ENCODE measurements around the gene KDELR1. TPM values are rescaled to one million over a fixed set of nuclear protein-coding genes. Genes with fewer than 3 reads are reported as not detected.
A peak's percentile ranks its signal among the peaks of the same experiment; 100 is the strongest.

Gene KDELR1
- total RNA-seq, 2 experiments from 2014 or later = 64.8 to 72.2 TPM

GRCh38 chr19:48341515-48342413 is 49.6 kb downstream of the KDELR1 start:
- no peak overlapping the region for H3K4me3 Mint-ChIP-seq

GRCh38 chr19:48340995-48341394 is 50.4 kb downstream of the KDELR1 start:
- Mint-ChIP-seq H3K4me3 (no peak overlapping the region), H3K9me3 (ENCODE audit: low read depth) (no peaks in the 10 kb centered on the region), H3K27me3 (no peaks in the 10 kb centered on the region), H3K27ac (no peak overlapping the region), H3K4me1 (no peaks in the 10 kb centered on the region), H3K36me3 (no peaks in the 10 kb centered on the region)
- CTCF ChIA-PET = interaction anchor here (0.6 to 2.0 kb wide), 6 partner anchors 11 to 248 kb away, joined by 3 to 8 read pairs (median 3); partner anchors contain the start of genes SYNGR4 and TMEM143
- ATAC-seq = no peak
- DNase-seq = no peak

More at GRCh38 chr19:48341515-48342413, 49.6 kb downstream of the KDELR1 start:
- CTCF ChIA-PET = interaction anchor here (0.7 to 2.0 kb wide), 5 partner anchors 10 to 247 kb away, joined by 3 to 8 read pairs (median 3); no protein-coding TSS in a partner anchor
- DNase-seq (no peak), ATAC-seq (no peak)
- Mint-ChIP-seq H3K4me1 (no peaks in the 10 kb centered on the region), H3K36me3 (no peaks in the 10 kb centered on the region), H3K27me3 (no peaks in the 10 kb centered on the region), H3K9me3 (ENCODE audit: low read depth) (no peaks in the 10 kb centered on the region), H3K27ac (no peak overlapping the region)

GRCh38 chr19:48338802-48339503 is 52.4 kb downstream of the KDELR1 start:
- no peak for ATAC-seq
- H3K9me3 Mint-ChIP-seq (ENCODE audit: low read depth) = no peaks in the 10 kb centered on the region

GRCh38 chr19:48338253-48338755 is 53.0 kb downstream of the KDELR1 start:
- CTCF ChIA-PET = interaction anchor here (0.6 to 2.5 kb wide), 4 partner anchors 11 to 33 kb away, joined by 3 to 7 read pairs (median 3); no protein-coding TSS in a partner anchor
- Mint-ChIP-seq H3K4me1 (peaks cover 10% of the 10 kb centered on the region), H3K36me3 (no peaks in the 10 kb centered on the region), H3K4me3 (no peak overlapping the region), H3K27me3 (no peaks in the 10 kb centered on the region), H3K27ac (no peak overlapping the region), H3K9me3 (ENCODE audit: low read depth) (no peaks in the 10 kb centered on the region)
- ATAC-seq (no peak), DNase-seq (no peak)

More at GRCh38 chr19:48338802-48339503, 52.4 kb downstream of the KDELR1 start:
- DNase-seq = no peak
- no peaks in the 10 kb centered on the region for H3K27me3 Mint-ChIP-seq
- H3K36me3 Mint-ChIP-seq = no peaks in the 10 kb centered on the region
- H3K27ac Mint-ChIP-seq = no peak overlapping the region
- CTCF ChIA-PET = interaction anchor here (0.6 to 2.5 kb wide), 3 partner anchors 21 to 32 kb away, joined by 3 to 7 read pairs (median 3); no protein-coding TSS in a partner anchor
- peaks cover 8% of the 10 kb centered on the region for H3K4me1 Mint-ChIP-seq
- no peak overlapping the region for H3K4me3 Mint-ChIP-seq

GRCh38 chr19:48333467-48334384 is 57.6 kb downstream of the KDELR1 start:
- H3K27ac Mint-ChIP-seq = peak overlapping the region; percentile 93

GRCh38 chr19:48332662-48333466 is 58.5 kb downstream of the KDELR1 start:
- H3K4me1 Mint-ChIP-seq = peaks cover 50% of the 10 kb centered on the region
- ATAC-seq = peak; percentile 71
- H3K27me3 Mint-ChIP-seq = no peaks in the 10 kb centered on the region
- peak; percentile 99 for DNase-seq
- H3K4me3 Mint-ChIP-seq = peak overlapping the region; percentile 96
- H3K9me3 Mint-ChIP-seq (ENCODE audit: low read depth) = no peaks in the 10 kb centered on the region
- H3K36me3 Mint-ChIP-seq = peaks cover 31% of the 10 kb centered on the region
- CTCF ChIA-PET = interaction anchor here (0.7 to 9.7 kb wide), 19 partner anchors 13 to 252 kb away, joined by 3 to 390 read pairs (median 8); partner anchors contain the start of genes CARD8, EMP3, KDELR1 and SYNGR4
- H3K27ac Mint-ChIP-seq = peak overlapping the region; percentile 93

More at GRCh38 chr19:48333467-48334384, 57.6 kb downstream of the KDELR1 start:
- H3K36me3 Mint-ChIP-seq = peaks cover 24% of the 10 kb centered on the region
- ATAC-seq (peak; percentile 76), DNase-seq (peak; percentile 97)
- peaks cover 46% of the 10 kb centered on the region for H3K4me1 Mint-ChIP-seq
- H3K27me3 Mint-ChIP-seq = no peaks in the 10 kb centered on the region
- CTCF ChIA-PET = interaction anchor here (0.6 to 9.7 kb wide), 28 partner anchors 14 to 275 kb away, joined by 3 to 390 read pairs (median 6); partner anchors contain the start of genes EMP3, GRIN2D, KDELR1 and SYNGR4
- peak overlapping the region; percentile 96 for H3K4me3 Mint-ChIP-seq
- H3K9me3 Mint-ChIP-seq (ENCODE audit: low read depth) = no peaks in the 10 kb centered on the region

Other genes with a start within 250 kb of the KDELR1 start
- gene LIG1, start 221.2 kb downstream of the KDELR1 start, total RNA-seq = 100 to 1,000 TPM; 157 to 221 TPM
- gene ZSWIM9, start 220.9 kb downstream of the KDELR1 start, total RNA-seq = 10 to 100 TPM; 12.3 to 13.1 TPM
- 100 to 1,000 TPM; 182 to 219 TPM for gene CARD8, start 135.6 kb downstream of the KDELR1 start, total RNA-seq
- gene ZNF114, start 121.5 kb downstream of the KDELR1 start, total RNA-seq = under 1 TPM; 0.26 to 0.68 TPM
- 100 to 1,000 TPM; 291 to 294 TPM for gene EMP3, start 66.0 kb downstream of the KDELR1 start, total RNA-seq
- gene TMEM143, start 27.6 kb downstream of the KDELR1 start, total RNA-seq = 10 to 100 TPM; 16.7 to 22.3 TPM
- not detected for gene SYNGR4, start 27.2 kb downstream of the KDELR1 start, total RNA-seq
- under 1 TPM; 0.09 to 0.18 TPM for gene GRIN2D, start 2.1 kb upstream of the KDELR1 start, total RNA-seq
- 10 to 100 TPM; 37.9 to 58.7 TPM for gene GRWD1, start 54.4 kb upstream of the KDELR1 start, total RNA-seq
- gene KCNJ14, start 64.0 kb upstream of the KDELR1 start, total RNA-seq = 1 to 10 TPM in 1 of 2 experiments, under 1 TPM in 1; 0.85 to 1.5 TPM
- 10 to 100 TPM; 42.5 to 47.8 TPM for gene CYTH2, start 77.8 kb upstream of the KDELR1 start, total RNA-seq
- gene LMTK3, start 120.3 kb upstream of the KDELR1 start, total RNA-seq = 1 to 10 TPM; 3.5 to 5.3 TPM
- gene SULT2B1, start 160.6 kb upstream of the KDELR1 start, total RNA-seq = not detected
- gene SPACA4, start 215.2 kb upstream of the KDELR1 start, total RNA-seq = not detected
- 1 to 10 TPM; 2.8 to 4.1 TPM for gene FAM83E, start 223.5 kb upstream of the KDELR1 start, total RNA-seq
- gene RPL18, start 227.6 kb upstream of the KDELR1 start, total RNA-seq = 1,000 to 10,000 TPM; 1,413 to 1,465 TPM
- gene SPHK2, start 228.0 kb upstream of the KDELR1 start, total RNA-seq = 10 to 100 TPM; 37.3 to 43.4 TPM
- gene DBP, start 245.8 kb upstream of the KDELR1 start, total RNA-seq = 10 to 100 TPM; 11.3 to 18.0 TPM

All from activated CD8-positive, alpha-beta memory T cell treated with anti-CD3 and anti-CD28 coated beads, Interleukin-2, amount 10 ng/mL, durations not matched to agents 7 days and 5 days (primary cell).